ENCODE results near the gene VAMP8. TPM values are rescaled to one million over a fixed set of nuclear protein-coding genes. Genes with fewer than 3 reads are reported as not detected.
"Not testable (repeated sequence)": the region's sequence is repeated elsewhere in the genome, so short reads cannot be mapped to it uniquely, and the experiment has no call there.

VAMP8 gene
- polyA plus RNA-seq, 1 experiment: 0.70 TPM

GRCh38 chr2:85589982-85590791, 12.8 kb downstream of the VAMP8 start:
- ChIA-PET POLR2A (no interaction called here), CTCF (interaction anchor here (1.0 to 1.3 kb wide), 3 partner anchors 11 to 47 kb away, joined by 3 to 6 read pairs (median 5); no protein-coding TSS in a partner anchor)
- Histone ChIP-seq H3K4me3 (ENCODE audit: low read depth, low read length) (no peak overlapping the region), H3K36me3 (ENCODE audit: control insufficient read depth, insufficient read depth, low read length) (peaks cover 1% of the 10 kb centered on the region; the same call in 1 of the 2 replicates), H3K27me3 (ENCODE audit: control insufficient read depth, insufficient read depth, low read length) (no peaks in the 10 kb centered on the region)
- no peak for TF ChIP-seq CTCF (IDR thresholded peaks at IDR 0.05; ENCODE audit: insufficient read depth, low read depth, low read length)
- DNase-seq (ENCODE audit: low read depth): peak; percentile 82

- no peak overlapping the region for H3K4me3 ChIP-seq (ENCODE audit: low read depth, low read length)
- H3K36me3 ChIP-seq (ENCODE audit: control insufficient read depth, insufficient read depth, low read length): peaks cover 1% of the 10 kb centered on the region; the same call in 1 of the 2 replicates
- no peaks in the 10 kb centered on the region for H3K27me3 ChIP-seq (ENCODE audit: control insufficient read depth, insufficient read depth, low read length)
- no peak for TF ChIP-seq CTCF (IDR thresholded peaks at IDR 0.05; ENCODE audit: insufficient read depth, low read depth, low read length)
- DNase-seq (ENCODE audit: low read depth): no peak
- ChIA-PET CTCF (interaction anchor here (0.7 to 1.6 kb wide), 7 partner anchors 10 to 170 kb away, joined by 3 to 6 read pairs (median 3); no protein-coding TSS in a partner anchor), POLR2A (no interaction called here)
These were observed 13.6 kb downstream of the VAMP8 start for GRCh38 chr2:85590950-85591349.

- POLR2A ChIA-PET: no interaction called here
- CTCF ChIA-PET: interaction anchor here (0.5 to 1.6 kb wide), 5 partner anchors 13 to 599 kb away, joined by 3 to 5 read pairs (median 3); no protein-coding TSS in a partner anchor
- TF ChIP-seq CTCF (IDR thresholded peaks at IDR 0.05; ENCODE audit: insufficient read depth, low read depth, low read length): no peak
These were observed 14.2 kb downstream of the VAMP8 start for GRCh38 chr2:85591563-85591962.

GRCh38 chr2:85592299-85592698, 14.9 kb downstream of the VAMP8 start:
- H3K36me3 ChIP-seq (ENCODE audit: control insufficient read depth, insufficient read depth, low read length); H3K4me3 ChIP-seq (ENCODE audit: low read depth, low read length); DNase-seq (ENCODE audit: low read depth); H3K27me3 ChIP-seq (ENCODE audit: control insufficient read depth, insufficient read depth, low read length); POLR2A ChIA-PET: not testable (repeated sequence)
- CTCF ChIA-PET: interaction anchor here (0.5 to 1.6 kb wide), 2 partner anchors 136 to 600 kb away, joined by 3 read pairs; no protein-coding TSS in a partner anchor

More at GRCh38 chr2:85591563-85591962, 14.2 kb downstream of the VAMP8 start:
- H3K4me3 ChIP-seq (ENCODE audit: low read depth, low read length): no peak overlapping the region
- H3K36me3 ChIP-seq (ENCODE audit: control insufficient read depth, insufficient read depth, low read length): peaks cover 1% of the 10 kb centered on the region; the same call in 1 of the 2 replicates
- no peak for DNase-seq (ENCODE audit: low read depth)
- no peaks in the 10 kb centered on the region for H3K27me3 ChIP-seq (ENCODE audit: control insufficient read depth, insufficient read depth, low read length)

GRCh38 chr2:85593023-85593422, 15.6 kb downstream of the VAMP8 start:
- no peak overlapping the region for H3K4me3 ChIP-seq (ENCODE audit: low read depth, low read length)
- H3K27me3 ChIP-seq (ENCODE audit: control insufficient read depth, insufficient read depth, low read length): no peaks in the 10 kb centered on the region
- H3K36me3 ChIP-seq (ENCODE audit: control insufficient read depth, insufficient read depth, low read length): peaks cover 7% of the 10 kb centered on the region
- no peak for TF ChIP-seq CTCF (IDR thresholded peaks at IDR 0.05; ENCODE audit: insufficient read depth, low read depth, low read length)
- ChIA-PET POLR2A (no interaction called here), CTCF (no interaction called here)
- DNase-seq (ENCODE audit: low read depth): no peak
